Tibial artery (tissue), 4 donors: ENCODE results near the gene S100A6.
"Not testable (repeated sequence)": the region's sequence is repeated elsewhere in the genome, so short reads cannot be mapped to it uniquely, and the experiment has no call there.

Source experiments
- DNase-seq, 2 donors: peaks; one replicate each; pipeline ENCODE4 v3.0.0-alpha.2; 2019
- H3K27ac ChIP-seq, 2 donors: fragments of 200-600 bp; sonication (generic) in 1 of 2; 1 replicate in 1 of 2; 2 replicates in 1 of 2; pipeline ENCODE4 v1.5.1; 2018 to 2019; ENCODE audit warnings: mild to moderate bottlenecking in 1 of 2
- H3K27me3 ChIP-seq, 2 donors: fragments of 200-600 bp; sonication (generic) in 1 of 2; one replicate each; pipeline versions ENCODE4 v1.5.1 to v1.6.0; 2016 to 2019
- H3K36me3 ChIP-seq, 3 donors: fragments of 200-600 bp; sonication (generic) in 2 of 3; one replicate each; pipeline ENCODE4 v1.5.1; 2016 to 2019; ENCODE audit warnings: mild to moderate bottlenecking in 2 of 3
- H3K4me1 ChIP-seq, 4 donors: fragments of 200-600 bp; sonication (generic) in 2 of 4; 1 replicate in 3 of 4; 2 replicates in 1 of 4; pipeline ENCODE4 v1.5.1; 2016 to 2019
- H3K4me3 ChIP-seq, 2 donors: fragments of 200-600 bp; sonication (generic) in 1 of 2; 1 replicate in 1 of 2; 2 replicates in 1 of 2; pipeline ENCODE4 v1.5.1; 2018 to 2019; ENCODE audit warnings: mild to moderate bottlenecking in 2 of 2
- H3K9me3 ChIP-seq, 3 donors: fragments of 200-600 bp; sonication (generic) in 1 of 3; one replicate each; pipeline ENCODE4 v1.5.1; 2016 to 2019
- CTCF ChIP-seq, 2 experiments: fragments of 200-600 bp in 1 of 2; fragments of 450-650 bp in 1 of 2; IDR thresholded peaks; one replicate each; pipeline ENCODE4 v1.5.1; 2017 to 2019; ENCODE audit warnings: antibody characterized with exemption in 2 of 2, mild to moderate bottlenecking in 1 of 2, moderate library complexity in 1 of 2
- intact Hi-C: fragments of 100-400 bp; cut with DNase I; formaldehyde crosslinking; loops from one replicate; pipeline ENCODE4 v1.15.0; 2023; ENCODE audit warnings: low total_unique reads

Gene S100A6

GRCh38 chr1:153531638-153532037, 4.2 kb downstream of the S100A6 start:
- Histone ChIP-seq H3K4me3 (no peak overlapping the region), H3K4me1 (peaks cover 0 to 51% (median 32%) of the 10 kb centered on the region in 4 donors), H3K36me3 (peaks cover 0 to 15% (median 9%) of the 10 kb centered on the region in 3 donors), H3K27me3 (no peaks in the 10 kb centered on the region), H3K9me3 (no peaks in the 10 kb centered on the region), H3K27ac (peak overlapping the region in 1 of 2 donors; percentile 93)
- no peak for DNase-seq
- TF ChIP-seq CTCF (IDR thresholded peaks at IDR 0.05): no peak
- intact Hi-C loops: no loop called here

GRCh38 chr1:153527683-153528040, 8.1 kb downstream of the S100A6 start:
- peaks cover 0 to 6% (median 0%) of the 10 kb centered on the region in 3 donors for H3K36me3 ChIP-seq
- no peak overlapping the region for H3K4me3 ChIP-seq
- TF ChIP-seq CTCF (IDR thresholded peaks at IDR 0.05): no peak
- no peaks in the 10 kb centered on the region for H3K27me3 ChIP-seq
- H3K9me3 ChIP-seq: no peaks in the 10 kb centered on the region
- no peak for DNase-seq
- intact Hi-C loops: no loop called here
- H3K27ac ChIP-seq: no peak overlapping the region
- H3K4me1 ChIP-seq: peaks cover 0 to 34% (median 15%) of the 10 kb centered on the region in 4 donors

GRCh38 chr1:153527023-153527682, 8.6 kb downstream of the S100A6 start:
- peak; percentile 10 to 11 for DNase-seq
- intact Hi-C loops: no loop called here
- Histone ChIP-seq H3K27me3 (no peaks in the 10 kb centered on the region), H3K27ac (no peak overlapping the region), H3K4me1 (peaks cover 0 to 29% (median 11%) of the 10 kb centered on the region in 4 donors), H3K4me3 (no peak overlapping the region), H3K36me3 (peaks cover 0 to 6% (median 0%) of the 10 kb centered on the region in 3 donors), H3K9me3 (no peaks in the 10 kb centered on the region)
- no peak for TF ChIP-seq CTCF (IDR thresholded peaks at IDR 0.05)

- no peak for TF ChIP-seq CTCF (IDR thresholded peaks at IDR 0.05)
- Histone ChIP-seq H3K4me3 (no peak overlapping the region), H3K27me3 (no peaks in the 10 kb centered on the region), H3K27ac (peak overlapping the region in 1 of 2 donors; percentile 51), H3K36me3 (peaks cover 0 to 6% (median 0%) of the 10 kb centered on the region in 3 donors), H3K4me1 (peaks cover 0 to 18% (median 5%) of the 10 kb centered on the region in 4 donors), H3K9me3 (no peaks in the 10 kb centered on the region)
- DNase-seq: peak; percentile 22 to 49
- intact Hi-C loops: no loop called here
Observed at GRCh38 chr1:153526132-153526543, 9.7 kb downstream of the S100A6 start.

- Histone ChIP-seq H3K36me3 (peaks cover 0 to 6% (median 0%) of the 10 kb centered on the region in 3 donors), H3K27me3 (no peaks in the 10 kb centered on the region), H3K9me3 (no peaks in the 10 kb centered on the region), H3K4me3 (no peak overlapping the region), H3K4me1 (peaks cover 0 to 15% (median 5%) of the 10 kb centered on the region in 4 donors), H3K27ac (peak overlapping the region in 1 of 2 donors; percentile 51)
- DNase-seq: peak; percentile 20 to 63
- no peak for TF ChIP-seq CTCF (IDR thresholded peaks at IDR 0.05)
- intact Hi-C loops: no loop called here
Observed at GRCh38 chr1:153525088-153525728, 10.6 kb downstream of the S100A6 start.

- H3K36me3 ChIP-seq, H3K9me3 ChIP-seq, H3K4me3 ChIP-seq, H3K27ac ChIP-seq, H3K27me3 ChIP-seq, intact Hi-C loops: not testable (repeated sequence)
- peak in 1 of 2 donors; percentile 40 for DNase-seq
- H3K4me1 ChIP-seq: peaks cover 0 to 19% (median 7%) of the 10 kb centered on the region in 4 donors
Observed at GRCh38 chr1:153522353-153523048, 13.3 kb downstream of the S100A6 start.

- H3K27ac ChIP-seq, intact Hi-C loops: not testable (repeated sequence)
Observed at GRCh38 chr1:153521808-153522207, 14.0 kb downstream of the S100A6 start.

More at GRCh38 chr1:153521808-153522207, 14.0 kb downstream of the S100A6 start:
- H3K36me3 ChIP-seq, H3K27me3 ChIP-seq, H3K4me3 ChIP-seq, H3K9me3 ChIP-seq: not testable (repeated sequence)
- peaks cover 0 to 19% (median 6%) of the 10 kb centered on the region in 4 donors for H3K4me1 ChIP-seq
- peak in 1 of 2 donors; percentile 38 for DNase-seq
